HL-60 (cell line): ENCODE measurements around the gene RP9.

Experiments
- CTCF ChIP-seq: IDR thresholded peaks from one replicate; pipeline ENCODE4 v1.5.1; 2011; ENCODE audit warnings: low read length, control low read depth, inconsistent platforms; ENCODE audit not compliant: insufficient read depth
- GABPA ChIP-seq: IDR thresholded peaks from 2 replicates; pipeline ENCODE4 v1.6.1; 2012; ENCODE audit warnings: low read depth
- POLR2AphosphoS5 ChIP-seq: IDR thresholded peaks from 2 replicates; pipeline ENCODE4 v1.6.1; 2012; ENCODE audit warnings: low read depth
- REST ChIP-seq: IDR thresholded peaks from 2 replicates; pipeline ENCODE4 v1.6.1; 2012; ENCODE audit warnings: low read depth; ENCODE audit not compliant: insufficient replicate concordance
- SPI1 ChIP-seq: IDR thresholded peaks from 2 replicates; pipeline ENCODE4 v1.6.1; 2012; ENCODE audit warnings: low read depth, mild to moderate bottlenecking, borderline replicate concordance

DNA sequence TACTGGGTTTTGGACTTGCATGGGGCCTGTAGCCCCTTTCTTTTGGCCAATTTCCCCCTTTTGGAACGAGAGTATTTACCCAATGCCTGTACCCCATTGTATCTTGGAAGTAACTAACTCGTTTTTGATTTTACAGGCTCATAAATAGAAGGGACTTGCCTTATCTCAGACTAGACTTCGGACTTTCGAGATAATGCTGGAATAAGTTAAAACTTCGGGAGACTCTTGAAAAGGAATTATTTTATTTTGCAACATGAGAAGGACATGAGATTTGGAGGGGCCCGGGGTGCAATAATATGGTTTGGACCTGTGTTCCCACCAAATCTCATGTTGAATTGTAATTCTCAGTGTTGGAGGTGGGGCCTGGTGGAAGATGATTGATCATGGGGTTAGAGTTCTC, 38.4 kb downstream of the RP9 start:
- TF ChIP-seq CTCF (no peak), GABPA (no peak), POLR2AphosphoS5 (no peak), REST (no peak), SPI1 (no peak)
